Mesenteric fat pad (tissue), 1 donor: ENCODE results near the gene KRTAP5-9. TPM values are rescaled to one million over a fixed set of nuclear protein-coding genes. Genes with fewer than 3 reads are reported as not detected.
A peak's percentile ranks its signal among the peaks of the same experiment; 100 is the strongest.

Experiments used
- DNase-seq: peaks from one replicate; pipeline ENCODE4 v3.0.0-alpha.2; 2020; ENCODE audit warnings: low spot score
- long read RNA-seq: library from polyadenylated mRNA; unstranded; transcript quantifications from one replicate; pipeline ENCODE4 v2.0.0, GENCODE V29; 2020
- total RNA-seq: library from RNA; stranded (reverse); fragmentation: NEBNext Ultra II Directional; extraction: Animal tissue kit (Norgen Biotek cat#: 25700); gene quantifications from one replicate; pipeline ENCODE4 v1.2.1, GENCODE V29; 2021
- donor health status: DM: yes; HTN: yes; CAD: no.

KRTAP5-9 gene, protein sequence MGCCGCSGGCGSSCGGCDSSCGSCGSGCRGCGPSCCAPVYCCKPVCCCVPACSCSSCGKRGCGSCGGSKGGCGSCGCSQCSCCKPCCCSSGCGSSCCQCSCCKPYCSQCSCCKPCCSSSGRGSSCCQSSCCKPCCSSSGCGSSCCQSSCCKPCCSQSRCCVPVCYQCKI
- total RNA-seq: not detected
- long read RNA-seq: 0 reads

- no peak for DNase-seq
These were observed at the start of gene KRTAP5-9 for GRCh38 chr11:71548120-71548519. KRTAP5-9 (plus strand) TSS chr11:71548420; CDS start chr11:71548658, 238 bp downstream.

- no peak for DNase-seq
These were observed 49.1 kb upstream of the KRTAP5-9 start for GRCh38 chr11:71499125-71499524.

DNA sequence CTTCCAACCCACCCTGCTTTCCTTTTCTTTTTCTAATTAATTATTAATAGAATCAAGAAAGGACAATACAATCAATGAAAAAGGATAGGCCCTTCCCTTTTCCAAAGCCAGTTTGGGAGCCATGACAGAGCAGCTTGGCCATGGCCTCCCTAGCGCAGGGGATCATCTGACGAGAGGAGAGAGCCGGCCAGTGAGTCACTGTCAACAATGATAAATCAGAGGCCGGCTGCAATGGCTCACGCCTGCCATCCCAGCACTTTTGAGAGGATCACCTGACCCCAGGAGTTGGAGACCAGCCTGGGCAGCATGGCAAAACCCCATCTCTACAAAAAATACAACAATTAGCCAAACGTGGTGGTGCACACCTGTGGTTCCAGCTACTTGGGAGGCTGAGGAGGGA lies 48.7 kb upstream of the KRTAP5-9 start:
- peak; percentile 59 for DNase-seq

- DNase-seq: peak; percentile 86
These were observed 47.6 kb upstream of the KRTAP5-9 start for GRCh38 chr11:71500601-71501021.

- DNase-seq: peak; percentile 81
These were observed 46.9 kb upstream of the KRTAP5-9 start for GRCh38 chr11:71501071-71501985.

DNA sequence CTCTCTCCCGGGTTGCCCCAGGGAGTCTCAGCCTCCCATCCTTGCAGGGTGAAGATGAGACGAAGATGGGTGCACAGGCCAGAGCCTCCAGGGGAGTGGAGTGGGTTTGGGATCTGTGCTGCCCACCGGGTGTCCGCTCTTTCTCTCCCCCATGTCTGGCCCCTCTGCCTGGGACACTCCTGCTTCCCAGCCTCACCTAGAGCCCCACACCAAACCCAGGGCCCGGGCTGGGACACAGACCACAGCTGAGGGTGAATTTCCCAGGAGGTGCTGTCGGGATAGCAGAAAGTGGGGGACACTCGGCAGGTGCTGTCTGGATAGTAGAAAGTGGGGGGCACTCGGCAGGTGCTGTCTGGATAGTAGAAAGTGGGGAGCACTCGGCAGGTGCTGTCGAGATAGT lies 46.2 kb upstream of the KRTAP5-9 start:
- peak; percentile 62 for DNase-seq

DNA sequence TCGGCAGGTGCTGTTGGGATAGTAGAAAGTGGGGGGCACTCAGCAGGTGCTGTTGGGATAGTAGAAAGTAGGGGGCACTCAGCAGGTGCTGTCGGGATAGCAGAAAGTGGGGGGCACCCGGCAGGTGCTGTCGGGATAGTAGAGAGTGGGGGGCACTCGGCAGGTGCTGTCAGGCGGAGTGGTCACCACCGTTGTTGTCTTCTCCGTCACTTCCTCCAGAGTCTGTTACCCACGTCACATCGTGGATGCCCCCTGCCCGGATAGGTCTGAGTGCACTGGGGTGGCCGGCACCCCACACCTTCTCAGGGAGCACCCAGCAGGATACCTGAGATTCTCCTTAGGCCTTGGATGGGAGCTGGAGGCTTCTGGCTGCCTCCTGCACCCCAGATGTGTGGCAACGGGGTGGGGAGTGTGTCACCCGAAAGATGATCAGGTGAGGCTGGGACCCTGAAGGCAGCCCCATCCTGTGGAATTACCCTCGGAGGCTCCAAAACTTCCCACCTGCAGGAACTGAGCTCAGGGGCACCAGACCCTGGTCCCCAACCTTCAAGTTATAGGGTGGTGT lies 45.3 kb upstream of the KRTAP5-9 start:
- peak; percentile 65 for DNase-seq

DNA sequence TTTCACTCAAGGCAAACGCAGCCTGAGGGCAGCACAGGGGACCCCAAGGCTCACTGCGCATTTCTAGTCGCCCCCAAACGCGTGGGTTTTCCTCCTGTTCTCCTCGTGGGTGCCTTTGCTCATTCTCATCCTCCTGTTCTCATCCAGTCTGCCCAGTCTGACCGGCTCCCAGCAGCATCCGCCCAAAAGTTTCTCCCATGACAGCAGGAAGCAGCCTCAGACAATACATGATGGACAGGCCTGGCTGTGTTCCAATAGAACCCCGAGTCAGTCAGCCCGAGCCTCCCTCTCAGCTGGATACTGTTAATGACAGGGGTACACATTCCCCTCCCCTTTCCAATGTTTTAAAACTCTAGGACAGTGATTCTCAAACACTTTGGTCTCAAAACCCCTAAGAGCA lies 43.7 kb upstream of the KRTAP5-9 start:
- DNase-seq: peak; percentile 47

DNA sequence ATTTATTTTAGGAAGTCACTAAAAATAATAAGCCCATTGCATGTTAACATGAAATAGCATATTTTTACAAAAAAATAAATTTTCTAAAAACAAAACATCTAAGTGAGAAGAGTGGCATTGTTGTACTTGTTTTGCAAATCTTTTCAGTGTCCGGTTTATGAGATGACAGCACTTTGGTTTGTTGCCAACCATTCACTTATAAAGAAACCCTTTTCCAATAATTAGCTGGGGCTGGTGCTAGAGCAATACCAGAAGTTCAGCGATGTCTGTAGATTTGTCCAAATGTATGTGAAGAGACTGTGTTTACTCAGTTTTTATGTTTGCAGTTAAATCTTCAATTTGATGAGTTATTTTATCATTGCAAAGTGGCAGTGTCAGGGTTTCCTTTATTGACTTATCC lies 43.2 kb upstream of the KRTAP5-9 start:
- DNase-seq: no peak

DNA sequence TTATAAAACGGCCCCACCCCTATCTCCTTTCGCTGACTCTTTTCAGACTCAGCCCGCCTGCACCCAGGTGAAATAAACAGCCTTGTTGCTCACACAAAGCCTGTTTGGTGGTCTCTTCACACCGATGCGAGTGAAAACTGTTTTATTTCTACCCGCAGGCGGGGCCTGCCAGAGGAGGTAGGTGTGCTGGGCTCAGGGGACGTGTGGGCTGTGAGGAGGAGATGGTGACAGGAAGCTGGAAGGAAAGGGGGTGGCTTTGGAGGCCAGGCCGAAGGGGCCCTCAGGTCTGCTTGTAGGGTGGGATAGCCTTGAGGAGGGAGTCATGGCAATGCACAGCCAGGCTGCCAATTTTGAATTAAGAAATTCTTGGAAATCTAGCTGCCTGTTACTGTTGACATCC lies 42.4 kb upstream of the KRTAP5-9 start:
- peak; percentile 67 for DNase-seq

DNA sequence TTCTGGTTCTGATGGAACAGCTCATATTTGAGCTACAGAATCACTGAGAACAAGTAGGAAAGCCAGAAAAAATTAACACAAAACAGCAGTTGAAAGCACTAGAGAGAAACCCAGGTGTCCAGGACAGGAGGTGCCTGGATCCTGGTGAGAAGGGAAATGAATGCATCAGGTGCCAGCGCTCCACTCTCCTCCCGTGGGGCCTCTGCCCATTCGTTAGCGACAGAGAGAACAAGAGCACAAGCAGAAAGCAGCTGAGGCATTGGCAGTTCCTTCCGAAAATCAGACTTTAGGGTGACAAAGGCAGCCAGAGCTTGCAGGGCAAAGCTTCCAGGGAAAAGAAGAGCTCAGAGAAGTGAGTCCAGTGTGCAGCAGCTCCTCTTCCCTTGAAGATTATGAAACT lies 41.1 kb upstream of the KRTAP5-9 start:
- DNase-seq: peak; percentile 47

DNA sequence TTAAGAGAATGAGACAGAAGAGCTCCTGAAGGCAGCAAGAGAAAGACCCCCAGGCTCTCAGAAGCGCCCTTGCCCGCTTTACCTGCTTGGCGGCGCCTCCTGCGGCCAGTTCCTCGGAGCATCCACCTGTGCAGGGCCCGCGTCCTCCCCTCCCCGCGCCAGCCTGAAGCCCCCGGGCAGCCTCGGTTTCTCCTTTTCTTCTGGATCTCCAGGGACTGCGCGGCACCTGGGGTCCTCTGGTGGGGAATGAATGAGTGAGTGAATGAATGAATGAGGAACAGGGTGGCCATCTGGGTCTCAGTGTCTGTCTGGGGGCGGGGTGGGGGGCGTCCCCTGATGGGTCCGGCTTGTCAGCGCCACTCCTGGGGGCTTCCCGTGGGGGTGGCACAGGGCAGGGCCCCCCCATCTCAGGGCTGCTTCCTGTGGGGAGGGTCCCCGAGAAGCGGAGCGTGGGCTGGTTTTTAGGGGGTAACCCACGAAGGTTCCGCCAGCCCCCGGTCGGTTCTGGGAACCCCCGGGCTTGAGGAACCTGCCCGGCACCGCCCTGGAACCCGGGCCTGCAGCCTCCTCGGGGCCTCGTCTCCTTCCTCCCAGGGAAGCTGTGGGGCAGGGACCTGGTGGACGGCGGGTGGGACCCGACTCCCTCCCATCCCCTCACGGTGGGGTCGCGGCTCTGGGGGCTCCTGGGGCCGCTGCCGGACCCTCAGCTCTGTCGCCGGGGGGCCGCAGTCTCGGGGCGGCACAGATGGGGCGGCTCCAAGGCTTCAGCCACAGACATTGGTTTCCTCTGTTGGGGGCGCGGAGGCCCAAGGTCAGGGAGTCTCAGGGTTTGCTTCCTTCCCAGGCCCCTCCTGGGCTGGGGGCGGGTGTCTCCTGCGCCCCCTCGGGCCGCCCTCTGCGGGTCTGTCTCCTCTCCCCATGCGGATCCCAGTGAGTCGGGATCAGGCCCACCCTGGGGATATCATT lies 29.4 kb upstream of the KRTAP5-9 start:
- DNase-seq: peak; percentile 85

DNA sequence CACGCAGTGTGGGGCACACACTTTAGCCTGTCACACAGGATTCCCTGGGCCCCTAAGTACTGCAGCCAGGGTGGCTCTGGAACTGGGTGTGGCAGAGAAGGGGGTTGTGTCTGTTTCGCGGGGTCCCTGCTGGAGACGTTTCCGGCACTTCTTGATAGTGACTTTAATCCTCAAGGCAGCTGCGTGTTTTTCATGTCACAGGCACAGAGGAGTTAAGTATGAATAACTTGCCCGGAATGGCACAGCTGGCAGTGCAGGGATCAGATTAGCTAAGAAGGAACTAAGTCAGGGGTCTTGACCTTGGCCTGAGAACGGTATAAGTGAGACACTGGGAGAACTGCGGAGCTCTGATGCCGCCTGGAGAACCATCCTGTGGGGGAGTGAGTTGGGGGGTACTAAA lies 28.7 kb upstream of the KRTAP5-9 start:
- peak; percentile 55 for DNase-seq

GRCh38 chr11:71525188-71525937 lies 22.9 kb upstream of the KRTAP5-9 start:
- DNase-seq: peak; percentile 45

- peak; percentile 64 for DNase-seq
These were observed 22.2 kb upstream of the KRTAP5-9 start for GRCh38 chr11:71525938-71526495.

GRCh38 chr11:71526796-71527575 lies 21.2 kb upstream of the KRTAP5-9 start, which contains the start of gene KRTAP5-7:
KRTAP5-7 (plus strand) TSS chr11:71527267; CDS start chr11:71527301, 34 bp downstream.
- peak; percentile 53 for DNase-seq

- DNase-seq: peak; percentile 18
These were observed 20.5 kb upstream of the KRTAP5-9 start for GRCh38 chr11:71527576-71528210.

DNA sequence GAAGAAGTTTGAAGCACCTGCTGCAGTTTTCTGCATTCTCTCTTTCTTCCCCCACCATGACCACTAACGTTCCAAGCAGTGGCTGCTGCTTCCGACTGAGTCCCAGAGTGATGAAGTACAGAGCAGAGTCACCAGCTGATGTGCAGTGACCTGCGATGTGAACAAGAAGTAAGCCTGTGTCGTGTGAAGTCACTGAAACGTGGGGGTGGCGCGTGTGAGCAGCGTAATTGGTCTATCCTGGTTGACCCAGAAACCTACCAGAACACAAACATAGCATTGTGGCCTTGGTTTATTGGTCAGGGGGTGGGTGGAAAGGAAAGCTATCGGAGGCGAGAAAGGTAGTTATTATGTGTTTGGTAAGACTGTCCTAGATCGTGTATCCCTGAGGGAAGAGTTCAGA lies 17.6 kb upstream of the KRTAP5-9 start:
- DNase-seq: peak; percentile 39
